Measurements from ENCODE around the gene ZDHHC12.

The ZDHHC12 gene

DNA sequence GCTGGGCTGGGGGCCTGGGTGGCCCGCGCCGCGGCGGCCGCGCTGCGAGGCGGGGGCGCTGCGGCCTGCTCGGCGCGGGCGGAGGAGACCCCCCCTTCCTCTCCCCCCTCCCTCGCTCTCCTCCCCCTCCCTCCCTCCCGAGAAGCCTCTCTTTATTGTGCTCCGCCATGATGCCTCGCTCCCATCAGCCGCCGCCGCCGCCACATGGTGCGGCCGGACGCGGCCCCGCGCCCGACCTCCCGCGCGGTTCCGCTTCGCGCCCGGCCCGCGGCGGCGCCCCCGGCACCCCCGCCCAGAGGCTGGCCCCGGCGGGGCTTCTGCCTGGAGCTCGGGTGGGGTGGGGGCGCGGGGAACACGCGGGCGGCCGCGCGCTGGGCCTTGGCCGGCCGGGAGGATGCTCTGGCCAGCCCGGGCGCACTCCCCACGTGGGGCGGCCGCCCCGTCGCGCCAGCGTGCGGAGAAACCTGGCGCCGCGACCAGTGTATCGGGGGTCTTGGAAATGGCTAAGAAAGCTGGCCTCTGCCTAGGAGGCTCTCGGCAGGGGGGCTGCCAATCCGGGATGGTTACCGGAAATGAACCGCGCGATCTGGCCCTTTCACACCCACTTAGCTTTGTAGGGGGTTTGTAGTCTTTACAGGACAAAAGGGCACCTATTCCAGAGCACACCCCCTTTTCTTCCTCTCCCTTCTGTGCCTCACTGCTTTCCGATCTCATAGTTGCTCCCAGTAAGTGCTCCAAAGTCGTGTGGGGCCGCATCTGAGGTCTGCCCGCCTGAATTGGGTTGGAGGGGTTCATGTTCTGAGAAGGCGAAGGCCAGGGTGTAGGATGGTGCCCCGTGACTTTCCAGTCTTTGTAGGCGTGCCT, 33.9 kb downstream of the ZDHHC12 start:
- no peak for DNase-seq (ENCODE audit: low read depth, low spot score)
- Histone ChIP-seq H3K36me3 (ENCODE audit: insufficient read depth, low read length) (peaks cover 46% of the 10 kb centered on the region), H3K27ac (peak overlapping the region; percentile 72), H3K9me3 (ENCODE audit: low read depth, low read length) (no peaks in the 10 kb centered on the region), H3K9ac (ENCODE audit: insufficient read length) (peak overlapping the region; percentile 92), H3K4me3 (peak overlapping the region; percentile 91)
- TF ChIP-seq POLR2AphosphoS5 (IDR thresholded peaks at IDR 0.05; ENCODE audit: borderline replicate concordance, low read depth, low read length): no peak
- TF ChIP-seq FOXP2 (optimal IDR thresholded peaks at IDR 0.05; ENCODE audit: control extremely low read depth, extremely low read length, insufficient read depth): no peak

DNA sequence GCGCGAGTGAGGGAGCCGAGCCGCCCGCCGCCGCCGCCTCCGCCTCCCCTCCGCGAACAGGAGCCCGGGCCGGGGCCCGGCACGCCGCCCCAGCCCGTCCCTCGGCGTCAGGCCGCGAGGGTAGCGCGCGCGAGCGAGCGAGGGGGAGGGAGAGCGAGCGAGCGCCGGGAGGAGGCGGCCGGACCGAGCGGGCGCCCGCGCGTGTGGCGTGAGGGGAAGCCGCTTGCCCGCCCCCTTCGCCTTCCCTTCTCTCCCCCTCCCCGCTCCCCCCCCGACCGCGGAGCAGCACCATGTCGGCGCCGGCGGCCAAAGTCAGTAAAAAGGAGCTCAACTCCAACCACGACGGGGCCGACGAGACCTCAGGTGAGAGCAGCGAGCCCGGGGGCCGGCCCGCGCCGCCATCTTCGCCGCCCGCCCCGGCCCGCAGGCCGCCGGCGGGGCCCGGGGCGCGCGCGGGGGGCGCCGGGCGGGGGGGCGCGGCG, 34.6 kb downstream of the ZDHHC12 start:
- peak overlapping the region; percentile 80 for H3K4me3 ChIP-seq
- no peak for DNase-seq (ENCODE audit: low read depth, low spot score)
- peak overlapping the region; percentile 92 for H3K9ac ChIP-seq (ENCODE audit: insufficient read length)
- peaks cover 41% of the 10 kb centered on the region for H3K36me3 ChIP-seq (ENCODE audit: insufficient read depth, low read length)
- H3K27ac ChIP-seq: peak overlapping the region; percentile 90
- H3K9me3 ChIP-seq (ENCODE audit: low read depth, low read length): no peaks in the 10 kb centered on the region
- TF ChIP-seq POLR2AphosphoS5 (IDR thresholded peaks at IDR 0.05; ENCODE audit: borderline replicate concordance, low read depth, low read length): no peak; the same call in 1 of the 2 replicates
- no peak for TF ChIP-seq EZH2 (IDR thresholded peaks at IDR 0.05)
- TF ChIP-seq FOXP2 (optimal IDR thresholded peaks at IDR 0.05; ENCODE audit: control extremely low read depth, extremely low read length, insufficient read depth): no peak

DNA sequence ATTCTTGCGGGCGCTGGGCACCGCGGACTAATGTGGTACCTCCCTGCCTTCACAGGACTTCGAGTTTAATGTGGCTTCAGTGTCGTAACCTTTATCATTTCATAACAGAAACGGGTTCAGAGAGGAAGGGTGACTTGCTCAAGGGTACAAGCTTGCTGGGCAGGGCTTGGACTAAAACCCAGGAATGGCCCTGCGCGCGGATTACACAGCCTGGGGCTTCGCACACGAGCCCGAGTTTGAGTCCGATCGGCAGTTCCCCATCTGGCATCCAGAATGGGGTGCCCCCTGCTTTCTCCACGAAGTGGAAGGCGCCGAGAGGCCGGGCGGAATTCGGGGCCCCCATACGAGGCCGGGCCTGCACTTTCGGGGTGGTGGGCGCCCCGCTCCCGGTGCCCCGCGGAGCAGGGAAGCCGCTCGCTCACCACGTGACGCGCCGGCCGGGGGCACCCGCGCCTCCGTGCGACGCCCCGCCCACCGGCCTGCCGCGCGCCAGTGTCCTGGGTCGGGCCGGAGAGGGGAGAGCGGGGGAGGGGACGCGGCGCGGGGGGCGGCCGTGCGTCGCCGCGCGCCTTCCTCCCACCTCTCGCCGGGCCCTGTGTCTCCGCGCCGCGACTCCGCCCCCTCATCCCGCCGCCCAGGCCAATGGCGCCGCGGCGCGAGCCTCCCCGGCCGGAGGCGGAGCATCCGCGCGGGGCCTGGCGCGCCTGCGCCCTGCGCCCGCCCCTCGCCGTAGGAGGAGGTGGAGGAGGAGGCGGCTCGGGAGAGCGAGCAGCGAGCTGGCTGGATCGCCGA, 35.2 kb downstream of the ZDHHC12 start, which contains the start of gene SET:
TSS of gene SET (plus strand) at position 722 of the 792 bp plus-strand sequence. CDS start 361 bp downstream, outside the sequence.
- no peak for DNase-seq (ENCODE audit: low read depth, low spot score)
- Histone ChIP-seq H3K9ac (ENCODE audit: insufficient read length) (peak within 1 kb of the TSS; percentile 92), H3K27ac (peak within 1 kb of the TSS; percentile 96), H3K36me3 (ENCODE audit: insufficient read depth, low read length) (peaks cover 35% of the 10 kb centered on the region), H3K4me3 (peak within 1 kb of the TSS; percentile 91), H3K9me3 (ENCODE audit: low read depth, low read length) (no peaks in the 10 kb centered on the region)
- no peak for TF ChIP-seq FOXP2 (optimal IDR thresholded peaks at IDR 0.05; ENCODE audit: control extremely low read depth, extremely low read length, insufficient read depth)
- peak; percentile 32; the same call in 1 of the 2 replicates for TF ChIP-seq POLR2AphosphoS5 (IDR thresholded peaks at IDR 0.05; ENCODE audit: borderline replicate concordance, low read depth, low read length)
- no peak for TF ChIP-seq EZH2 (IDR thresholded peaks at IDR 0.05)

DNA sequence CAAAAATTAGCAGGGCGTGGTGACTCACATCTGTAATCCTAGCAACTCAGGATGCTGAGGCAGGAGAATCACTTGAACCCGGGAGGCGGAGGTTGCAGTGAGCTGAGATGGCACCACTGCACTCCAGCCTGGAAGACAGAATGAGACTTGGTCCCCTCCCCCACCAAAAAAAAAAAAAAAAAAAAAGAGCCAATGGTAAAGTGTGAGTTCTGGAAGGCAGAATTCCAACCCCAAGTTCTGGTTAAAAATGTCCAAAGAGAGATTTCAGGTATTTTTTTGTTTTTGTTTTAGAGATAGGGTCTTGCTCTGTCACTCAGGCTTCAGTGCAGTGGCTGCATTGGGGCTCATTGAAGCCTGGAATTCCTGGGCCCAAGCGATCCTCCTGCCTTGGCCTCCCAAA, 36.5 kb downstream of the ZDHHC12 start:
- no peak overlapping the region for H3K9ac ChIP-seq (ENCODE audit: insufficient read length)
- no peaks in the 10 kb centered on the region for H3K9me3 ChIP-seq (ENCODE audit: low read depth, low read length)
- DNase-seq (ENCODE audit: low read depth, low spot score): no peak
- H3K36me3 ChIP-seq (ENCODE audit: insufficient read depth, low read length): peaks cover 22% of the 10 kb centered on the region
- no peak for TF ChIP-seq EZH2 (IDR thresholded peaks at IDR 0.05)
- no peak for TF ChIP-seq POLR2AphosphoS5 (IDR thresholded peaks at IDR 0.05; ENCODE audit: borderline replicate concordance, low read depth, low read length)
- no peak for TF ChIP-seq FOXP2 (optimal IDR thresholded peaks at IDR 0.05; ENCODE audit: control extremely low read depth, extremely low read length, insufficient read depth)
- peak overlapping the region; percentile 96; the same call in 1 of the 2 replicates for H3K27ac ChIP-seq
- H3K4me3 ChIP-seq: no peak overlapping the region

DNA sequence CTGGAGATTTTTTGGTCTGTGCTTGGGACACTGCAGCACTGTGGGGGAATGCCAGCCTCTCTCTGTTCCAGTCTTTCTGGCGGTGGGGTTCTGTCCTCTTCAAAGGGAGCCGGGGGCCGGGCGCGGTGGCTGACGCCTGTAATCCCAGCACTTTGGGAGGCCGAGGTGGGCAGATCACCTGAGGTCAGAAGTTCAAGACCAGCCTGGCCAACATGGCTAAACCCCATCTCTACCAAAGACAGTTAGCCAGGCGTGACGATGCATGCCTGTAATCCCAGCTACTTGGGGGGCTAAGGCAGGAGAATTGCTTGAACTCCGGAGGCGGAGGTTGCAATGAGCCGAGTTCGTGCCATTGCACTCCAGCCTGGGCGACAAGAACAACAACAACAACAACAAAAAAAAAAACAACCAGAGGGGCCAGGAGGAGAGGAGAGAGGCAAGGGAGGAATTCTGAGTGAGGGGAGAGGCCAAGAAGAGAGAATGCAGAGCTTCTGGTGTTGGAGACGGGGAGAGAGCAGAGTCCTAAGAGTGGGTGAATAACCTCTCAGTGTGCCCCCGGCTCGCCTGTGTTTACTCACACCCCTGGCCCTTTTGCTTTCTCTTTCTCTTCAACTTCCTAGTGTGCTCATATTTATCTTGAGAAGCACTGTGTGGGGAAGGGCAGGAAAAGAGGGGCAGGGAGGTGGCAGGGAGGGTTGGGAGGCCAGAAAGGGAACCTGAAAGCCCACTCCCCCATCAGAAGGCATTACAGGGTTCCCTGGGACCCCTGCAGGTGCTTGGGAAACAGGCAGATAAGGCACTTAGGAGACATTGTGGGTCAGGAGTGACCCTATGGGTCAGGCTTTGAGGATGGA, 38.1 kb downstream of the ZDHHC12 start:
- no peak for DNase-seq (ENCODE audit: low read depth, low spot score)
- peak overlapping the region; percentile 62; the same call in 1 of the 2 replicates for H3K27ac ChIP-seq
- peaks cover 7% of the 10 kb centered on the region for H3K36me3 ChIP-seq (ENCODE audit: insufficient read depth, low read length)
- no peaks in the 10 kb centered on the region for H3K9me3 ChIP-seq (ENCODE audit: low read depth, low read length)
- TF ChIP-seq POLR2AphosphoS5 (IDR thresholded peaks at IDR 0.05; ENCODE audit: borderline replicate concordance, low read depth, low read length) (no peak), FOXP2 (optimal IDR thresholded peaks at IDR 0.05; ENCODE audit: control extremely low read depth, extremely low read length, insufficient read depth) (no peak), EZH2 (IDR thresholded peaks at IDR 0.05) (no peak)
- H3K9ac ChIP-seq (ENCODE audit: insufficient read length): no peak overlapping the region
- H3K4me3 ChIP-seq: peak overlapping the region; percentile 83

DNA sequence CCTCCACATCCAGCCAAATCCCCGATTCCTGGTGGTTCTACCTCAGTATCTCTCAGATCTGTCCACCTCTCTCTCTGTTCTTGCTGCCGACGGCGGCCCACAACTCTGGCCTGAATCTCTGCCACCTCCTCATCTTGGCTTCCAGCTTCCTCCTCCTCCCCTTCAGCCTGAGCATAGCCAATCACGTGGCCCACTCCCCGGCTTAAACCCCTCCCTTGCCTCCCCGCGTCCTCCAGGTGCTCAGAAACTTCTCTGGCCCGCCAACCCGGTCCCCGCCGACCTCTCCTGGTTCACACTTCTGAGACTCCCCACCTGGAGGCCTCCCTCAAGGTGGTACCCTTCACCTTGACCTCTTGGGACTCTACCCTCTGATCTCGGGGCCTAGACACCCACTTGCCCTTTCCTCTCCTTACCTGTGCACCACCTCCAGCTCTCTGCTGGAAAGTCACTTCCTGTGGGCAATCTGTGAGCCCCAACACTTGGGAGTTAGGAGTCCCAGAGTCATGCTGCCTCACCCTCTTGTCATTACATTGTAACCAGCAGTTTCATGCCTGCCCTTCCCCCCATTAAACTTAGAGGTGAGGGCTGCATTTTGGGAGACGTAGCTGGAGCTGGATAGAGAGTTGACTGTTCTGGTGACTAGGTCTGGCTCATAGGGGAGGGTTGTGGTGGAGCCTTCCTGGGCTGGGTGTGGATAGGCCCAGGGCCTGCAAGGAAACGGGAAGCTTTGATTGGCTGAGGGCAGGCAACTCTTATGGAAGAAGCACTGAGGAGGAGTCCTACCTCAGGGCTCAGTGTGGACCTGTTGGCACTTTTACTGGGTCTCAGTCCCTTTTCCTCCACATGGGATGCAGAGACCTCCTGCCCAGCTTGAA, 39.4 kb downstream of the ZDHHC12 start:
- Histone ChIP-seq H3K27ac (peak overlapping the region; percentile 89), H3K9me3 (ENCODE audit: low read depth, low read length) (no peaks in the 10 kb centered on the region), H3K36me3 (ENCODE audit: insufficient read depth, low read length) (no peaks in the 10 kb centered on the region), H3K4me3 (peak overlapping the region; percentile 83), H3K9ac (ENCODE audit: insufficient read length) (peak overlapping the region; percentile 46)
- TF ChIP-seq FOXP2 (optimal IDR thresholded peaks at IDR 0.05; ENCODE audit: control extremely low read depth, extremely low read length, insufficient read depth): peak; percentile 24
- TF ChIP-seq EZH2 (IDR thresholded peaks at IDR 0.05): no peak
- peak; percentile 1; the same call in 1 of the 2 replicates for TF ChIP-seq POLR2AphosphoS5 (IDR thresholded peaks at IDR 0.05; ENCODE audit: borderline replicate concordance, low read depth, low read length)
- no peak for DNase-seq (ENCODE audit: low read depth, low spot score)

DNA sequence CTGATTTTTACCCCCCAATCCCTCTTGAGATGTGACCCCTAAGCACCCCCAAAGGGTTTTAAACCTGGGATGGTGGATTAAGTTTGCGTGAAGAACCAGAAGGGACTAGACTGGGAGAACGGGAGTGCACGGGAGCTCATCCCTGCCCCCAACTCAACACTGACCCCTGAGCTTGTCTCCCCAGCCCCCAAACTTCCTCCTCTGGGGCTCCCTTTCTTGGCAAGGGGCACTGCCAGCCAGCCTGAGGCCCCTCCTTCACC, 39.9 kb downstream of the ZDHHC12 start:
- Histone ChIP-seq H3K9ac (ENCODE audit: insufficient read length) (peak overlapping the region; percentile 46), H3K27ac (peak overlapping the region; percentile 89), H3K4me3 (peak overlapping the region; percentile 83), H3K36me3 (ENCODE audit: insufficient read depth, low read length) (no peaks in the 10 kb centered on the region), H3K9me3 (ENCODE audit: low read depth, low read length) (no peaks in the 10 kb centered on the region)
- TF ChIP-seq FOXP2 (optimal IDR thresholded peaks at IDR 0.05; ENCODE audit: control extremely low read depth, extremely low read length, insufficient read depth) (no peak), EZH2 (IDR thresholded peaks at IDR 0.05) (no peak), POLR2AphosphoS5 (IDR thresholded peaks at IDR 0.05; ENCODE audit: borderline replicate concordance, low read depth, low read length) (no peak)
- no peak for DNase-seq (ENCODE audit: low read depth, low spot score)

All from SK-N-MC (cell line).